Astrocyte (in vitro differentiated cells and primary cell): ENCODE data around the gene CCDC60. TPM values are rescaled to one million over a fixed set of nuclear protein-coding genes. Genes with fewer than 3 reads are reported as not detected.

Source experiments
- DNase-seq: peaks from one replicate; pipeline ENCODE4 v3.0.0-alpha.2; 2010; ENCODE audit warnings: low read depth
- FAIRE-seq: peaks from 2 replicates; lab custom pipeline; 2011; peaks lifted over from hg19 to GRCh38; lab: Jason Lieb, UNC
- H2AFZ ChIP-seq: 2 replicates; pipeline ENCODE4 v1.6.0; 2012; ENCODE audit warnings: low read depth, low read length, inconsistent platforms
- H3K27ac ChIP-seq: 2 replicates; pipeline ENCODE4 v1.5.1; 2011; ENCODE audit warnings: low read depth, low read length, inconsistent platforms
- H3K27me3 ChIP-seq: 2 replicates; pipeline ENCODE4 v1.6.0; 2011; ENCODE audit warnings: low read length, inconsistent platforms; ENCODE audit not compliant: insufficient read depth
- H3K36me3 ChIP-seq: 2 replicates; pipeline ENCODE4 v1.5.1; 2011; ENCODE audit warnings: low read length, inconsistent platforms; ENCODE audit not compliant: insufficient read depth
- H3K4me1 ChIP-seq: 2 replicates; pipeline ENCODE4 v1.5.1; 2011; ENCODE audit warnings: low read length, inconsistent platforms; ENCODE audit not compliant: insufficient read depth
- H3K4me2 ChIP-seq: 2 replicates; pipeline ENCODE4 v1.6.0; 2012; ENCODE audit warnings: low read length, inconsistent platforms
- H3K4me3 ChIP-seq: 2 replicates; pipeline ENCODE4 v1.5.1; 2011; ENCODE audit warnings: low read depth, mild to moderate bottlenecking, low read length, inconsistent platforms; ENCODE audit not compliant: insufficient read depth
- H3K79me2 ChIP-seq: 2 replicates; pipeline ENCODE4 v1.6.0; 2012; ENCODE audit warnings: mild to moderate bottlenecking, low read length, inconsistent platforms; ENCODE audit not compliant: insufficient read depth
- H3K9ac ChIP-seq: 2 replicates; pipeline ENCODE4 v1.6.0; 2012; ENCODE audit warnings: mild to moderate bottlenecking, low read length, inconsistent platforms
- H3K9me3 ChIP-seq: 2 replicates; pipeline ENCODE4 v1.5.1; 2012; ENCODE audit warnings: low read depth, mild to moderate bottlenecking, low read length, inconsistent platforms; ENCODE audit not compliant: insufficient read depth
- H4K20me1 ChIP-seq: 2 replicates; pipeline ENCODE4 v1.6.0; 2012; ENCODE audit warnings: low read length, inconsistent platforms; ENCODE audit not compliant: insufficient read depth
- H3K27ac Mint-ChIP-seq: one replicate; pipeline ENCODE4 v1.8.0; 2021; ENCODE audit warnings: mild to moderate bottlenecking, mixed read lengths; ENCODE audit not compliant: unreplicated experiment
- H3K27me3 Mint-ChIP-seq: one replicate; pipeline ENCODE4 v1.8.0; 2021; ENCODE audit warnings: low read depth, mixed read lengths; ENCODE audit not compliant: unreplicated experiment
- H3K36me3 Mint-ChIP-seq: one replicate; pipeline ENCODE4 v1.8.0; 2021; ENCODE audit warnings: low read depth, mixed read lengths; ENCODE audit not compliant: unreplicated experiment
- H3K4me1 Mint-ChIP-seq: one replicate; pipeline ENCODE4 v1.8.0; 2021; ENCODE audit warnings: low read depth, mixed read lengths; ENCODE audit not compliant: unreplicated experiment
- H3K4me3 Mint-ChIP-seq: one replicate; pipeline ENCODE4 v1.8.0; 2021; ENCODE audit warnings: mild to moderate bottlenecking, moderate library complexity, mixed read lengths; ENCODE audit not compliant: unreplicated experiment
- H3K9me3 Mint-ChIP-seq: one replicate; pipeline ENCODE4 v1.8.0; 2021; ENCODE audit warnings: mild to moderate bottlenecking, mixed read lengths; ENCODE audit not compliant: unreplicated experiment
- CTCF ChIP-seq: IDR thresholded peaks from 2 replicates; pipeline ENCODE4 v1.5.1; 2011; ENCODE audit warnings: low read depth, mild to moderate bottlenecking, inconsistent platforms, low read length, moderate library complexity; ENCODE audit not compliant: insufficient read depth
- EZH2 ChIP-seq: IDR thresholded peaks from 2 replicates; pipeline ENCODE4 v1.6.1; 2012; ENCODE audit warnings: mild to moderate bottlenecking, low read length, inconsistent platforms; ENCODE audit not compliant: insufficient read depth
- total RNA-seq: library from RNA; stranded (reverse); gene quantifications from 2 replicates; pipeline ENCODE4 v1.2.1, GENCODE V29; 2021

Gene CCDC60
- total RNA-seq, 1 donor from 2014 or later, result 1.7 TPM

GRCh38 chr12:119574255-119574654 lies 239.7 kb downstream of the CCDC60 start:
- H3K9ac ChIP-seq, result no peak overlapping the region
- no peaks in the 10 kb centered on the region for H3K36me3 Mint-ChIP-seq

GRCh38 chr12:119576118-119576810 lies 241.7 kb downstream of the CCDC60 start:
- Mint-ChIP-seq H3K4me1 (peaks cover 5% of the 10 kb centered on the region), H3K9me3 (no peaks in the 10 kb centered on the region), H3K27ac (no peak overlapping the region), H3K4me3 (no peak overlapping the region), H3K36me3 (no peaks in the 10 kb centered on the region), H3K27me3 (peaks cover 12% of the 10 kb centered on the region)
- TF ChIP-seq EZH2 (no peak), CTCF (no peak)
- Histone ChIP-seq H3K27me3 (no peaks in the 10 kb centered on the region), H3K79me2 (no peaks in the 10 kb centered on the region), H3K9me3 (peaks cover 3% of the 10 kb centered on the region), H3K4me1 (no peaks in the 10 kb centered on the region), H3K27ac (no peak overlapping the region), H4K20me1 (no peaks in the 10 kb centered on the region), H3K9ac (no peak overlapping the region), H3K4me3 (no peak overlapping the region), H3K4me2 (no peak overlapping the region), H3K36me3 (no peaks in the 10 kb centered on the region), H2AFZ (no peak overlapping the region)
- DNase-seq (no peak), FAIRE-seq (no peak)

More at GRCh38 chr12:119574255-119574654, 239.7 kb downstream of the CCDC60 start:
- H2AFZ ChIP-seq, result no peak overlapping the region
- no peak for FAIRE-seq
- Mint-ChIP-seq H3K27ac (no peak overlapping the region), H3K4me1 (peaks cover 5% of the 10 kb centered on the region), H3K4me3 (no peak overlapping the region), H3K9me3 (no peaks in the 10 kb centered on the region), H3K27me3 (peaks cover 12% of the 10 kb centered on the region)
- no peaks in the 10 kb centered on the region for H4K20me1 ChIP-seq
- no peaks in the 10 kb centered on the region for H3K4me1 ChIP-seq
- no peaks in the 10 kb centered on the region for H3K79me2 ChIP-seq
- H3K27ac ChIP-seq, result no peak overlapping the region
- H3K36me3 ChIP-seq, result no peaks in the 10 kb centered on the region
- no peak for DNase-seq
- H3K27me3 ChIP-seq, result no peaks in the 10 kb centered on the region
- TF ChIP-seq EZH2 (no peak), CTCF (no peak)
- no peak overlapping the region for H3K4me3 ChIP-seq
- peaks cover 3% of the 10 kb centered on the region for H3K9me3 ChIP-seq
- H3K4me2 ChIP-seq, result no peak overlapping the region

- Histone ChIP-seq H3K27ac (no peak overlapping the region), H3K4me2 (no peak overlapping the region), H3K4me1 (no peaks in the 10 kb centered on the region), H3K9me3 (peaks cover 3% of the 10 kb centered on the region), H3K79me2 (no peaks in the 10 kb centered on the region), H3K9ac (no peak overlapping the region), H4K20me1 (no peaks in the 10 kb centered on the region), H3K4me3 (no peak overlapping the region), H3K36me3 (no peaks in the 10 kb centered on the region), H2AFZ (no peak overlapping the region), H3K27me3 (no peaks in the 10 kb centered on the region)
- no peaks in the 10 kb centered on the region for H3K36me3 Mint-ChIP-seq
- FAIRE-seq (no peak), DNase-seq (no peak)
- H3K27me3 Mint-ChIP-seq, result peaks cover 12% of the 10 kb centered on the region
- H3K4me3 Mint-ChIP-seq, result no peak overlapping the region
- H3K4me1 Mint-ChIP-seq, result peaks cover 5% of the 10 kb centered on the region
- no peak overlapping the region for H3K27ac Mint-ChIP-seq
- H3K9me3 Mint-ChIP-seq, result no peaks in the 10 kb centered on the region
- TF ChIP-seq EZH2, result no peak
- no peak for TF ChIP-seq CTCF
Measured at GRCh38 chr12:119576915-119577314, 242.4 kb downstream of the CCDC60 start.
